K562 (cell line): Measurements from ENCODE around the gene CCNQ. TPM values are rescaled to one million over a fixed set of nuclear protein-coding genes. Genes with fewer than 3 reads are reported as not detected.

ENCODE experiments used
- ATAC-seq: fragments of 200-7000 bp; cut with Tn5 transposase; 3 replicates; pipeline ENCODE4 v1.9.1; 2020; ENCODE audit warnings: moderate library complexity
- BruUV-seq: library from RNA; stranded (reverse); fragments of 400-500 nt; replicated peaks from 2 replicates; lab custom pipeline; 2021; lab: Mats Ljungman, UMichigan
- CTCF ChIA-PET: fragments of 300-600 bp; formaldehyde crosslinking; extraction: SDS; loops from one replicate; lab custom pipeline; 2021; ENCODE audit warnings: low intra/inter-chr PET ratio; lab: Yijun Ruan, JAX
- POLR2A ChIA-PET: fragments of 300-600, 350-650 bp; sonication (Branson Sonifier 250); formaldehyde crosslinking; extraction: SDS; loops from one replicate; lab custom pipeline; 2021; ENCODE audit warnings: antibody characterized with exemption, inconsistent platforms; lab: Yijun Ruan, JAX
- DNase-seq, 4 experiments: peaks; one replicate each; pipeline versions ENCODE4 v3.0.0 to v3.0.0-alpha.2; 2011 to 2018; ENCODE audit warnings: low spot score in 3 of 4, mixed read lengths in 3 of 4; ENCODE audit errors: extremely low read depth in 1 of 4
- FAIRE-seq: peaks from 2 replicates; lab custom pipeline; 2011; peaks lifted over from hg19 to GRCh38; lab: Jason Lieb, UNC
- H2AFZ ChIP-seq: 2 replicates; pipeline ENCODE4 v1.6.0; 2011; ENCODE audit warnings: low read depth, low read length, control low read depth, inconsistent platforms
- H3K27ac ChIP-seq: fragments of 200-600 bp; 3 replicates; pipeline ENCODE4 v1.8.0; 2011; ENCODE audit warnings: low read depth, mild to moderate bottlenecking, control low read depth, inconsistent platforms, low read length, moderate library complexity, mixed read lengths; ENCODE audit errors: extremely low read depth
- H3K27me3 ChIP-seq, 2 experiments: fragments of 300-600 bp in 1 of 2; 2 replicates in 1 of 2; 3 replicates in 1 of 2; pipeline versions ENCODE4 v1.6.0 to v1.8.0; 2011; ENCODE audit warnings: inconsistent platforms in 2 of 2, low read length in 2 of 2, mild to moderate bottlenecking in 1 of 2, mixed read lengths in 1 of 2, moderate library complexity in 1 of 2; ENCODE audit not compliant: control insufficient read depth in 2 of 2, insufficient read depth in 2 of 2
- H3K36me3 ChIP-seq: fragments of 300-600 bp; 3 replicates; pipeline ENCODE4 v1.8.0; 2011; ENCODE audit warnings: mild to moderate bottlenecking, low read length, inconsistent platforms; ENCODE audit not compliant: control insufficient read depth, insufficient read depth
- H3K4me1 ChIP-seq, 2 experiments: fragments of 200-600 bp in 1 of 2; replicated peaks in 1 of 2; 2 replicates in 1 of 2; 3 replicates in 1 of 2; pipeline versions ENCODE4 v1.5.1 to v1.8.0; 2011; ENCODE audit warnings: inconsistent platforms in 2 of 2, low read length in 2 of 2, mild to moderate bottlenecking in 1 of 2, mixed read lengths in 1 of 2, moderate library complexity in 1 of 2; ENCODE audit not compliant: control insufficient read depth in 2 of 2, insufficient read depth in 2 of 2
- H3K4me2 ChIP-seq: 2 replicates; pipeline ENCODE4 v1.6.1; 2011; ENCODE audit warnings: low read length, control low read depth, inconsistent platforms, mixed read lengths; ENCODE audit not compliant: insufficient read depth
- H3K4me3 ChIP-seq: fragments of 200-600 bp; sonication (generic), shearing (Covaris generic); 2 replicates; pipeline ENCODE4 v1.5.1; 2016; ENCODE audit warnings: control low read depth, inconsistent platforms
- H3K79me2 ChIP-seq: fragments of 200-600 bp; 3 replicates; pipeline ENCODE4 v1.8.0; 2011; ENCODE audit warnings: low read length, inconsistent platforms; ENCODE audit not compliant: control insufficient read depth, insufficient read depth
- H3K9ac ChIP-seq, 2 experiments: 2 replicates each; pipeline versions ENCODE4 v1.6.0 to v1.6.1; 2011; ENCODE audit warnings: low read depth in 2 of 2, low read length in 2 of 2, control low read depth in 1 of 2, inconsistent platforms in 1 of 2, mild to moderate bottlenecking in 1 of 2, mixed read lengths in 1 of 2; ENCODE audit not compliant: insufficient read depth in 1 of 2
- H3K9me1 ChIP-seq: one replicate; pipeline ENCODE4 v1.6.0; 2011; ENCODE audit warnings: inconsistent platforms, mild to moderate bottlenecking, low read length, moderate library complexity; ENCODE audit not compliant: control insufficient read depth, insufficient read depth
- H3K9me3 ChIP-seq: replicated peaks from 2 replicates; pipeline ENCODE4 v1.5.1; 2011; ENCODE audit warnings: low read depth, low read length, inconsistent platforms; ENCODE audit not compliant: control insufficient read depth, insufficient read depth
- H4K20me1 ChIP-seq: replicated peaks from 2 replicates; pipeline ENCODE4 v1.6.1; 2011; ENCODE audit warnings: low read length, inconsistent platforms, mixed read lengths; ENCODE audit not compliant: control insufficient read depth, insufficient read depth
- NFIC ChIP-seq: fragments of 450-650 bp; IDR thresholded peaks from 2 replicates; pipeline ENCODE4 v1.6.1; 2017; ENCODE audit warnings: mild to moderate bottlenecking, inconsistent platforms
- NONO ChIP-seq, 2 experiments: fragments of 200-400 bp in 1 of 2; fragments of 450-650 bp in 1 of 2; formaldehyde crosslinking in 1 of 2; IDR thresholded peaks; 2 replicates each; pipeline ENCODE4 v1.6.1; 2017; ENCODE audit warnings: low read depth in 2 of 2, mild to moderate bottlenecking in 2 of 2, moderate library complexity in 2 of 2, low read length in 1 of 2
- SMARCE1 ChIP-seq: fragments of 450-650 bp; IDR thresholded peaks from 2 replicates; pipeline ENCODE4 v1.7.1; 2016; ENCODE audit warnings: mild to moderate bottlenecking
- ZFP30 ChIP-seq: fragments of 250-450 bp; sonication (Bioruptor Pico); IDR thresholded peaks from 2 replicates; pipeline ENCODE4 v1.8.0; 2022; ENCODE audit warnings: moderate library complexity, mild to moderate bottlenecking, inconsistent platforms, borderline replicate concordance
- ZNF133 ChIP-seq: fragments of 250-450 bp; sonication (Bioruptor Pico); IDR thresholded peaks from 2 replicates; pipeline ENCODE4 v1.4.0; 2020; ENCODE audit warnings: mild to moderate bottlenecking
- WGBS: fragments of 100-300 bp; shearing (Covaris generic); methylation state at CpG from one replicate; pipeline ENCODE4 v1.1.6; 2016; ENCODE audit warnings: low coverage, mixed read lengths; ENCODE audit not compliant: insufficient coverage; ENCODE audit errors: missing lambda C conversion rate; 5-methylcytosine and 5-hydroxymethylcytosine counted together
- in situ Hi-C: fragments of 300-500 bp; cut with MboI; formaldehyde crosslinking; loops from 4 replicates; pipeline ENCODE4 v1.15.0; 2018; ENCODE audit warnings: inconsistent platforms, mixed read lengths
- intact Hi-C: fragments of 100-400 bp; cut with micrococcal nuclease; formaldehyde crosslinking; loops from 2 replicates; pipeline ENCODE4 v1.14.2; 2022
- polyA plus RNA-seq, 8 experiments: library from polyadenylated mRNA; depleted of rRNA in 4 of 8; stranded (reverse) in 5 of 8; unstranded in 3 of 8; fragments of >200 nt; fragmentation: Nextera tagmentation in 2 of 8; fragmentation: Illumina TruSeq in 1 of 8; extraction: Ambion mirVana in 2 of 8; extraction: Trizol in 1 of 8; gene quantifications; 2 replicates each; pipeline versions ENCODE4 v1.2.1 to v1.2.3, GENCODE V29; 2011 to 2014; ENCODE audit warnings: inconsistent platforms in 1 of 8, missing spikeins in 1 of 8
- total RNA-seq, 7 experiments: library from RNA; depleted of rRNA in 6 of 7; stranded (reverse); fragments of >200 nt in 6 of 7; fragmentation: Illumina TruSeq in 2 of 7; extraction: Trizol in 2 of 7; gene quantifications; 2 replicates each; pipeline versions ENCODE4 v1.2.1 to v1.2.3, GENCODE V29; 2011 to 2021; ENCODE audit warnings: low replicate concordance in 1 of 7

Gene CCNQ
- total and polyA plus RNA-seq, 9 of the 15 experiments (the other 6 are each of a cell fraction or from before 2014, with no cell fraction given) = 0.92 to 53.8 (median 25.3) TPM

- no peak for TF ChIP-seq NONO (IDR thresholded peaks at IDR 0.05; ENCODE audit: low read depth in 2 of 2, low read length in 1 of 2)
- TF ChIP-seq ZNF133 (CRISPR knock-in tag) = no peak
- TF ChIP-seq ZFP30 (CRISPR knock-in tag) = no peak
Measured at GRCh38 chrX:153627675-153628111, 28.8 kb upstream of the CCNQ start (continued).

- peaks cover 27 to 78% of the 10 kb centered on the region in 2 experiments; a peak in 4 of 5 replicates for H3K27me3 ChIP-seq
- ChIA-PET CTCF (no interaction called here), POLR2A (no interaction called here)
- H3K4me2 ChIP-seq = no peak overlapping the region
- no peaks in the 10 kb centered on the region for H3K36me3 ChIP-seq
- H3K9ac ChIP-seq = no peak overlapping the region; a peak in 1 of 4 replicates
- H3K27ac ChIP-seq = no peak overlapping the region
- no peaks in the 10 kb centered on the region for H3K9me3 ChIP-seq
- ATAC-seq (no peak), DNase-seq (peak in 1 of 4 experiments; percentile 35), FAIRE-seq (no peak)
- peaks cover 7% of the 10 kb centered on the region; the same call in 1 of the 2 replicates for H4K20me1 ChIP-seq
- peak; percentile 30 for TF ChIP-seq NFIC
- no peak for TF ChIP-seq SMARCE1
- no peaks in the 10 kb centered on the region for H3K9me1 ChIP-seq
- H3K79me2 ChIP-seq = no peaks in the 10 kb centered on the region
- BruUV-seq = no TSS peak
- H3K4me3 ChIP-seq = no peak overlapping the region
- 27% methylated on average over 17 of the region's 35 CpGs for WGBS
- H3K4me1 ChIP-seq = peaks cover 0 to 20% of the 10 kb centered on the region in 2 experiments; a peak in 2 of 5 replicates
- intact Hi-C loops = no loop called here
- H2AFZ ChIP-seq = no peak overlapping the region
- in situ Hi-C loops = no loop called here
Measured at GRCh38 chrX:153626863-153627674, 28.1 kb upstream of the CCNQ start.
